ENCODE measurements around the gene RPGRIP1.
A peak's percentile ranks its signal among the peaks of the same experiment; 100 is the strongest.
"Not testable (repeated sequence)": the region's sequence is repeated elsewhere in the genome, so short reads cannot be mapped to it uniquely, and the experiment has no call there.

RPGRIP1 gene

GRCh38 chr14:21279783-21280182 is at the start of gene RPGRIP1:
RPGRIP1 (plus strand) TSS chr14:21280083; CDS start chr14:21287977, 7,894 bp downstream.
- no peak for DNase-seq

GRCh38 chr14:21231020-21231652 is 48.7 kb upstream of the RPGRIP1 start:
- peak; percentile 60 for DNase-seq

- DNase-seq = no peak
Observed at GRCh38 chr14:21233457-21234076, 46.3 kb upstream of the RPGRIP1 start.

- DNase-seq = no peak
Observed at GRCh38 chr14:21234112-21234511, 45.8 kb upstream of the RPGRIP1 start.

- no peak for DNase-seq
Observed at GRCh38 chr14:21236948-21237797, 42.7 kb upstream of the RPGRIP1 start.

GRCh38 chr14:21238823-21239518 is 40.9 kb upstream of the RPGRIP1 start:
- DNase-seq = no peak

GRCh38 chr14:21240417-21240816 is 39.5 kb upstream of the RPGRIP1 start:
- DNase-seq = no peak

- peak; percentile 54 for DNase-seq
Observed at GRCh38 chr14:21241218-21241819, 38.6 kb upstream of the RPGRIP1 start.

GRCh38 chr14:21244544-21244943 is 35.3 kb upstream of the RPGRIP1 start:
- no peak for DNase-seq

GRCh38 chr14:21245813-21246212 is 34.1 kb upstream of the RPGRIP1 start:
- no peak for DNase-seq

GRCh38 chr14:21248338-21248737 is 31.5 kb upstream of the RPGRIP1 start:
- no peak for DNase-seq

GRCh38 chr14:21248739-21249411 is 31.0 kb upstream of the RPGRIP1 start:
- no peak for DNase-seq

- no peak for DNase-seq
Observed at GRCh38 chr14:21251215-21251614, 28.7 kb upstream of the RPGRIP1 start.

GRCh38 chr14:21252149-21252548 is 27.7 kb upstream of the RPGRIP1 start:
- DNase-seq = no peak

GRCh38 chr14:21255385-21256101 is 24.3 kb upstream of the RPGRIP1 start:
- DNase-seq = peak; percentile 3

- not testable (repeated sequence) for DNase-seq
Observed at GRCh38 chr14:21256102-21256447, 23.8 kb upstream of the RPGRIP1 start.

- no peak for DNase-seq
Observed at GRCh38 chr14:21256539-21257393, 23.1 kb upstream of the RPGRIP1 start.

GRCh38 chr14:21257394-21257909 is 22.4 kb upstream of the RPGRIP1 start:
- DNase-seq = no peak

GRCh38 chr14:21258005-21258888 is 21.6 kb upstream of the RPGRIP1 start:
- DNase-seq = no peak

All from CD4-positive, alpha-beta T cell treated with Interleukin-12 subunit alpha and Interleukin-12 subunit beta, for 1 hour (primary cell).